SK-N-SH (cell line): Measurements from ENCODE around the gene SLC25A44. TPM values are rescaled to one million over a fixed set of nuclear protein-coding genes. Genes with fewer than 3 reads are reported as not detected.

Experiments used
- CTCF ChIA-PET: fragments of 300-600, 350-600 bp; formaldehyde crosslinking; extraction: SDS; loops from one replicate; lab custom pipeline; 2021; lab: Yijun Ruan, JAX
- POLR2A ChIA-PET: fragments of 350-600 bp; sonication (Branson Sonifier 250); formaldehyde crosslinking; extraction: SDS; loops from one replicate; lab custom pipeline; 2020; ENCODE audit warnings: antibody characterized with exemption, inconsistent platforms; lab: Yijun Ruan, JAX
- DNase-seq: peaks from one replicate; pipeline ENCODE4 v3.0.0; 2012
- H2AFZ ChIP-seq: fragments of 200-600 bp; sonication (generic); 2 replicates; pipeline ENCODE4 v1.8.1; 2016; ENCODE audit warnings: antibody characterized with exemption, mild to moderate bottlenecking, low read depth
- H3F3A ChIP-seq: fragments of 200-600 bp; sonication (generic); replicated peaks from 2 replicates; pipeline ENCODE3; 2016; ENCODE audit warnings: antibody characterized with exemption, mild to moderate bottlenecking; ENCODE audit not compliant: insufficient read depth
- H3K27ac ChIP-seq, 2 experiments: fragments of 200-500 bp in 1 of 2; fragments of 200-600 bp in 1 of 2; sonication (Bioruptor generic) in 1 of 2; sonication (generic), shearing (Covaris generic) in 1 of 2; 2 replicates each; pipeline versions ENCODE4 v1.5.1 to v1.6.1; 2014 to 2016; ENCODE audit warnings: low read depth in 2 of 2, inconsistent platforms in 1 of 2, low read length in 1 of 2, mild to moderate bottlenecking in 1 of 2, mixed read lengths in 1 of 2
- H3K27me3 ChIP-seq: fragments of 200-600 bp; sonication (generic), shearing (Covaris generic); 2 replicates; pipeline ENCODE4 v1.6.1; 2016; ENCODE audit warnings: mixed run types; ENCODE audit not compliant: insufficient read depth
- H3K36me3 ChIP-seq, 2 experiments: fragments of 200-500 bp in 1 of 2; fragments of 200-600 bp in 1 of 2; sonication (Bioruptor generic) in 1 of 2; sonication (generic) in 1 of 2; replicated peaks in 1 of 2; 2 replicates each; pipeline versions ENCODE3 to v1.5.1; 2014 to 2016; ENCODE audit warnings: low read length in 1 of 2, mild to moderate bottlenecking in 1 of 2; ENCODE audit not compliant: insufficient read depth in 2 of 2, control insufficient read depth in 1 of 2
- H3K4me1 ChIP-seq, 2 experiments: fragments of 200-500 bp in 1 of 2; fragments of 200-600 bp in 1 of 2; sonication (Bioruptor generic) in 1 of 2; sonication (generic), shearing (Covaris generic) in 1 of 2; 2 replicates each; pipeline versions ENCODE4 v1.5.1 to v1.6.1; 2014 to 2016; ENCODE audit warnings: low read depth in 1 of 2, low read length in 1 of 2, mixed run types in 1 of 2; ENCODE audit not compliant: insufficient read depth in 2 of 2, control insufficient read depth in 1 of 2
- H3K4me2 ChIP-seq: fragments of 200-600 bp; sonication (generic), shearing (Covaris generic); 2 replicates; pipeline ENCODE4 v1.6.1; 2017; ENCODE audit warnings: mixed run types
- H3K4me3 ChIP-seq, 2 experiments: fragments of 200-500 bp in 1 of 2; fragments of 200-600 bp in 1 of 2; sonication (Bioruptor generic) in 1 of 2; sonication (generic), shearing (Covaris generic) in 1 of 2; 2 replicates each; pipeline versions ENCODE4 v1.5.1 to v1.8.1; 2014 to 2016; ENCODE audit warnings: low read depth in 2 of 2, inconsistent platforms in 1 of 2, low read length in 1 of 2, mild to moderate bottlenecking in 1 of 2, mixed read lengths in 1 of 2, moderate library complexity in 1 of 2
- H3K79me2 ChIP-seq: fragments of 200-600 bp; sonication (generic); 2 replicates; pipeline ENCODE4 v1.8.1; 2017; ENCODE audit warnings: mild to moderate bottlenecking; ENCODE audit not compliant: insufficient read depth
- H3K9ac ChIP-seq: fragments of 200-600 bp; sonication (generic); 2 replicates; pipeline ENCODE4 v1.6.1; 2017; ENCODE audit warnings: mixed run types
- H3K9me2 ChIP-seq: fragments of 200-600 bp; sonication (generic); 2 replicates; pipeline ENCODE4 v1.6.1; 2017; ENCODE audit warnings: mixed run types
- H3K9me3 ChIP-seq: fragments of 200-600 bp; sonication (generic); 2 replicates; pipeline ENCODE4 v1.6.1; 2017; ENCODE audit warnings: mixed run types, mild to moderate bottlenecking, moderate library complexity
- H4K20me1 ChIP-seq: fragments of 200-600 bp; sonication (generic); 2 replicates; pipeline ENCODE4 v1.6.1; 2017; ENCODE audit warnings: mild to moderate bottlenecking, mixed run types; ENCODE audit not compliant: insufficient read depth
- CHD2 ChIP-seq: fragments of 150-350 bp; IDR thresholded peaks from 2 replicates; pipeline ENCODE4 v1.6.1; 2018; ENCODE audit warnings: low read length; ENCODE audit not compliant: partially characterized antibody
- ELF1 ChIP-seq: IDR thresholded peaks from 2 replicates; pipeline ENCODE4 v1.4.0; 2012
- EP300 ChIP-seq, 2 experiments: IDR thresholded peaks; 2 replicates each; pipeline versions ENCODE4 v1.4.0 to v1.6.1; 2012; ENCODE audit warnings: borderline replicate concordance in 1 of 2, low read depth in 1 of 2, low read length in 1 of 2
- FOSL2 ChIP-seq: IDR thresholded peaks from 2 replicates; pipeline ENCODE4 v1.4.0; 2012; ENCODE audit warnings: low read depth, mild to moderate bottlenecking, moderate library complexity, borderline replicate concordance
- FOXJ3 ChIP-seq: sonication (generic); formaldehyde crosslinking; IDR thresholded peaks from 2 replicates; pipeline ENCODE4 v1.5.1; 2020; ENCODE audit warnings: mild to moderate bottlenecking, missing genetic modification reagents
- FOXM1 ChIP-seq: IDR thresholded peaks from 2 replicates; pipeline ENCODE4 v1.4.0; 2012; ENCODE audit warnings: low read depth, mild to moderate bottlenecking
- GABPA ChIP-seq: IDR thresholded peaks from 2 replicates; pipeline ENCODE4 v1.4.0; 2012; ENCODE audit warnings: low read depth, mild to moderate bottlenecking
- GATA2 ChIP-seq: sonication (generic); formaldehyde crosslinking; IDR thresholded peaks from 2 replicates; pipeline ENCODE4 v1.5.0; 2020; ENCODE audit warnings: mild to moderate bottlenecking, missing genetic modification reagents
- IRF3 ChIP-seq: fragments of 150-350 bp; IDR thresholded peaks from 2 replicates; pipeline ENCODE4 v1.6.1; 2016; ENCODE audit warnings: mild to moderate bottlenecking, low read depth, low read length
- MXI1 ChIP-seq: IDR thresholded peaks from 2 replicates; pipeline ENCODE4 v1.6.1; 2012; ENCODE audit warnings: mild to moderate bottlenecking, low read depth, low read length, improper control_type of control experiment
- POLR2AphosphoS5 ChIP-seq: IDR thresholded peaks from 2 replicates; pipeline ENCODE4 v1.6.1; 2012; ENCODE audit warnings: low read depth, low read length
- TAF1 ChIP-seq: IDR thresholded peaks from 2 replicates; pipeline ENCODE4 v1.6.1; 2012; ENCODE audit warnings: low read depth, mild to moderate bottlenecking, low read length, moderate library complexity, borderline replicate concordance
- USF1 ChIP-seq: IDR thresholded peaks from 2 replicates; pipeline ENCODE4 v1.4.0; 2012; ENCODE audit warnings: low read depth, borderline replicate concordance
- YY1 ChIP-seq: IDR thresholded peaks from 2 replicates; pipeline ENCODE4 v1.4.0; 2012; ENCODE audit warnings: low read depth, mild to moderate bottlenecking
- WGBS: methylation state at CpG from one replicate; pipeline ENCODE4 v1.1.6; 2017; ENCODE audit warnings: low lambda C conversion rate; 5-methylcytosine and 5-hydroxymethylcytosine counted together
- polyA plus RNA-seq, 3 experiments: library from polyadenylated mRNA; depleted of rRNA; stranded (reverse); fragments of >200 nt; gene quantifications; 2 replicates each; pipeline ENCODE4 v1.2.3, GENCODE V29; 2012
- TF ChIP-seq, protein P1 (sequence below): IDR thresholded peaks from 2 replicates; pipeline ENCODE4 v1.6.1; 2012; ENCODE audit warnings: mild to moderate bottlenecking, low read depth, low read length, moderate library complexity

The SLC25A44 gene
- polyA plus RNA-seq, 1 of the 3 experiments (the other 2 are of a cell fraction), result 28.5 TPM

- no peaks in the 10 kb centered on the region for H3K9me3 ChIP-seq
- 83% methylated on average over 10 of the region's 13 CpGs for WGBS
- H3K4me1 ChIP-seq, result peaks cover 3 to 18% of the 10 kb centered on the region in 2 experiments; a peak in 2 of 4 replicates
- no peaks in the 10 kb centered on the region for H3K79me2 ChIP-seq
- H3K9me2 ChIP-seq, result no peaks in the 10 kb centered on the region
- H3K9ac ChIP-seq, result no peak overlapping the region
- DNase-seq, result no peak
- no peaks in the 10 kb centered on the region for H3K27me3 ChIP-seq
- H3K4me2 ChIP-seq, result peak overlapping the region; percentile 61
- H2AFZ ChIP-seq, result peak overlapping the region; percentile 86
- no peaks in the 10 kb centered on the region for H3F3A ChIP-seq
- POLR2A ChIA-PET, result interaction anchor here (0.6 kb wide), 1 partner anchor 10 kb away, joined by 3 read pairs; no protein-coding TSS in a partner anchor
- no peaks in the 10 kb centered on the region for H4K20me1 ChIP-seq
- no peaks in the 10 kb centered on the region for H3K36me3 ChIP-seq
- H3K27ac ChIP-seq, result no peak overlapping the region
- peak overlapping the region in 1 of 2 experiments; percentile 35; a peak in 2 of 4 replicates for H3K4me3 ChIP-seq
- CTCF ChIA-PET, result interaction anchor here (0.6 to 2.8 kb wide), 9 partner anchors 13 to 94 kb away, joined by 3 to 9 read pairs (median 4); no protein-coding TSS in a partner anchor
- TF ChIP-seq TAF1 (no peak), USF1 (no peak), ELF1 (no peak), FOXM1 (no peak), EP300 (IDR thresholded peaks at IDR 0.05; ENCODE audit: borderline replicate concordance in 1 of 2, low read depth in 1 of 2, low read length in 1 of 2) (no peak), YY1 (no peak), GATA2 (CRISPR knock-in tag) (no peak), IRF3 (no peak), FOXJ3 (CRISPR knock-in tag) (no peak), GABPA (no peak), MXI1 (no peak), CHD2 (no peak), POLR2AphosphoS5 (no peak), FOSL2 (no peak)
- TF ChIP-seq, protein P1, sequence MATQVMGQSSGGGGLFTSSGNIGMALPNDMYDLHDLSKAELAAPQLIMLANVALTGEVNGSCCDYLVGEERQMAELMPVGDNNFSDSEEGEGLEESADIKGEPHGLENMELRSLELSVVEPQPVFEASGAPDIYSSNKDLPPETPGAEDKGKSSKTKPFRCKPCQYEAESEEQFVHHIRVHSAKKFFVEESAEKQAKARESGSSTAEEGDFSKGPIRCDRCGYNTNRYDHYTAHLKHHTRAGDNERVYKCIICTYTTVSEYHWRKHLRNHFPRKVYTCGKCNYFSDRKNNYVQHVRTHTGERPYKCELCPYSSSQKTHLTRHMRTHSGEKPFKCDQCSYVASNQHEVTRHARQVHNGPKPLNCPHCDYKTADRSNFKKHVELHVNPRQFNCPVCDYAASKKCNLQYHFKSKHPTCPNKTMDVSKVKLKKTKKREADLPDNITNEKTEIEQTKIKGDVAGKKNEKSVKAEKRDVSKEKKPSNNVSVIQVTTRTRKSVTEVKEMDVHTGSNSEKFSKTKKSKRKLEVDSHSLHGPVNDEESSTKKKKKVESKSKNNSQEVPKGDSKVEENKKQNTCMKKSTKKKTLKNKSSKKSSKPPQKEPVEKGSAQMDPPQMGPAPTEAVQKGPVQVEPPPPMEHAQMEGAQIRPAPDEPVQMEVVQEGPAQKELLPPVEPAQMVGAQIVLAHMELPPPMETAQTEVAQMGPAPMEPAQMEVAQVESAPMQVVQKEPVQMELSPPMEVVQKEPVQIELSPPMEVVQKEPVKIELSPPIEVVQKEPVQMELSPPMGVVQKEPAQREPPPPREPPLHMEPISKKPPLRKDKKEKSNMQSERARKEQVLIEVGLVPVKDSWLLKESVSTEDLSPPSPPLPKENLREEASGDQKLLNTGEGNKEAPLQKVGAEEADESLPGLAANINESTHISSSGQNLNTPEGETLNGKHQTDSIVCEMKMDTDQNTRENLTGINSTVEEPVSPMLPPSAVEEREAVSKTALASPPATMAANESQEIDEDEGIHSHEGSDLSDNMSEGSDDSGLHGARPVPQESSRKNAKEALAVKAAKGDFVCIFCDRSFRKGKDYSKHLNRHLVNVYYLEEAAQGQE, result no peak
Observed at GRCh38 chr1:156160000-156160742, 33.7 kb upstream of the SLC25A44 start.
